PFSK-1 (cell line): ENCODE results near the gene GNA14.

Experiments
- FOXP2 ChIP-seq: optimal IDR thresholded peaks from 2 replicates; pipeline ENCODE3; 2011; ENCODE audit warnings: borderline replicate concordance, control low read depth, inconsistent platforms; ENCODE audit not compliant: insufficient read depth; ENCODE audit errors: extremely low read length, extremely low read depth
- POLR2AphosphoS5 ChIP-seq: IDR thresholded peaks from 2 replicates; pipeline ENCODE4 v1.6.1; 2012; ENCODE audit warnings: low read depth, mild to moderate bottlenecking, control low read depth, low read length, moderate library complexity
- REST ChIP-seq, 2 experiments: IDR thresholded peaks; 2 replicates each; pipeline versions ENCODE4 v1.6.1 to v1.8.0; 2011 to 2012; ENCODE audit warnings: low read depth in 2 of 2, low read length in 2 of 2, control low read depth in 1 of 2, inconsistent platforms in 1 of 2, mild to moderate bottlenecking in 1 of 2, moderate library complexity in 1 of 2; ENCODE audit not compliant: insufficient read depth in 1 of 2
- SIN3A ChIP-seq: IDR thresholded peaks from 2 replicates; pipeline ENCODE4 v1.6.1; 2012; ENCODE audit warnings: mild to moderate bottlenecking, low read length, moderate library complexity, borderline replicate concordance; ENCODE audit not compliant: insufficient read depth
- TAF1 ChIP-seq: IDR thresholded peaks from 2 replicates; pipeline ENCODE4 v1.6.1; 2012; ENCODE audit warnings: low read length, control low read depth, borderline replicate concordance; ENCODE audit not compliant: insufficient read depth

Gene GNA14

GRCh38 chr9:77677957-77678535 lies 29.9 kb upstream of the GNA14 start:
- TF ChIP-seq TAF1 (no peak), POLR2AphosphoS5 (no peak), REST (IDR thresholded peaks at IDR 0.05; ENCODE audit: insufficient read depth in 1 of 2, low read depth in 2 of 2, low read length in 2 of 2) (no peak), FOXP2 (no peak), SIN3A (no peak)

GRCh38 chr9:77677397-77677796 lies 29.3 kb upstream of the GNA14 start:
- no peak for TF ChIP-seq TAF1
- TF ChIP-seq SIN3A, result no peak
- TF ChIP-seq FOXP2, result no peak
- no peak for TF ChIP-seq POLR2AphosphoS5
- no peak for TF ChIP-seq REST (IDR thresholded peaks at IDR 0.05; ENCODE audit: insufficient read depth in 1 of 2, low read depth in 2 of 2, low read length in 2 of 2)

GRCh38 chr9:77673941-77674791 lies 26.0 kb upstream of the GNA14 start:
- TF ChIP-seq POLR2AphosphoS5 (no peak), REST (IDR thresholded peaks at IDR 0.05; ENCODE audit: insufficient read depth in 1 of 2, low read depth in 2 of 2, low read length in 2 of 2) (no peak), FOXP2 (no peak), SIN3A (no peak), TAF1 (no peak)

- TF ChIP-seq SIN3A, result no peak
- no peak for TF ChIP-seq POLR2AphosphoS5
- no peak for TF ChIP-seq FOXP2
- no peak for TF ChIP-seq REST (IDR thresholded peaks at IDR 0.05; ENCODE audit: insufficient read depth in 1 of 2, low read depth in 2 of 2, low read length in 2 of 2)
- TF ChIP-seq TAF1, result no peak
Measured at GRCh38 chr9:77672183-77672582, 24.1 kb upstream of the GNA14 start.

- TF ChIP-seq SIN3A (no peak), FOXP2 (no peak), REST (IDR thresholded peaks at IDR 0.05; ENCODE audit: insufficient read depth in 1 of 2, low read depth in 2 of 2, low read length in 2 of 2) (no peak), POLR2AphosphoS5 (no peak)
Measured at GRCh38 chr9:77667151-77667550, 19.0 kb upstream of the GNA14 start.
